Activated CD8-positive, alpha-beta T cell treated with anti-CD3 and anti-CD28 coated beads for 36 hours (primary cell): ENCODE measurements around the gene VAV2. TPM values are rescaled to one million over a fixed set of nuclear protein-coding genes. Genes with fewer than 3 reads are reported as not detected.

ENCODE experiments used
- ATAC-seq: fragments of 200-7000 bp; cut with Tn5 transposase; one replicate; pipeline ENCODE4 v1.10.0; 2021; ENCODE audit warnings: mild to moderate bottlenecking, moderate library complexity
- CTCF ChIA-PET: fragments of 350-600 bp; sonication (Branson Sonifier 250); formaldehyde crosslinking; loops from one replicate; lab custom pipeline; 2021; ENCODE audit warnings: antibody characterized with exemption; lab: Charles Lee
- POLR2A ChIA-PET: fragments of 350-600 bp; sonication (Branson Sonifier 250); formaldehyde crosslinking; loops from one replicate; lab custom pipeline; 2021; ENCODE audit warnings: antibody characterized with exemption; lab: Charles Lee
- DNase-seq: peaks from one replicate; pipeline ENCODE4 v3.0.0-alpha.2; 2020
- H3K27ac Mint-ChIP-seq: one replicate; pipeline ENCODE4 v1.8.0; 2021; ENCODE audit warnings: mild to moderate bottlenecking, mixed read lengths
- H3K27me3 Mint-ChIP-seq: one replicate; pipeline ENCODE4 v1.8.0; 2021; ENCODE audit warnings: mixed read lengths
- H3K36me3 Mint-ChIP-seq: one replicate; pipeline ENCODE4 v1.8.0; 2021; ENCODE audit warnings: low read depth, mixed read lengths
- H3K4me1 Mint-ChIP-seq: one replicate; pipeline ENCODE4 v1.8.0; 2021; ENCODE audit warnings: low read depth, mixed read lengths
- H3K4me3 Mint-ChIP-seq: one replicate; pipeline ENCODE4 v1.8.0; 2021; ENCODE audit warnings: mild to moderate bottlenecking, moderate library complexity, mixed read lengths
- H3K9me3 Mint-ChIP-seq: one replicate; pipeline ENCODE4 v1.8.0; 2021; ENCODE audit warnings: mixed read lengths
- CTCF ChIP-seq: fragments of 200-600 bp; IDR thresholded peaks from one replicate; pipeline ENCODE4 v1.8.0; 2022; ENCODE audit warnings: antibody characterized with exemption, mild to moderate bottlenecking
- intact Hi-C: fragments of 100-400 bp; cut with micrococcal nuclease; formaldehyde crosslinking; loops from one replicate; pipeline ENCODE4 v1.10.0; 2022
- total RNA-seq, 2 experiments: library from RNA; stranded (reverse); gene quantifications; one replicate each; pipeline ENCODE4 v1.2.3, GENCODE V29; 2021

The VAV2 gene
- total RNA-seq, 2 experiments from 2014 or later = 5.1 to 5.4 TPM

- H3K27me3 Mint-ChIP-seq = peaks cover 2% of the 10 kb centered on the region
- DNase-seq = no peak
- H3K27ac Mint-ChIP-seq = no peak overlapping the region
- POLR2A ChIA-PET = no interaction called here
- CTCF ChIA-PET = interaction anchor here (0.6 to 2.2 kb wide), 3 partner anchors 11 to 1487 kb away, joined by 3 to 7 read pairs (median 7); no protein-coding TSS in a partner anchor
- no peaks in the 10 kb centered on the region for H3K36me3 Mint-ChIP-seq
- H3K9me3 Mint-ChIP-seq = no peaks in the 10 kb centered on the region
- intact Hi-C loops = no loop called here
- no peak for TF ChIP-seq CTCF
- no peak overlapping the region for H3K4me3 Mint-ChIP-seq
- ATAC-seq = no peak
- no peaks in the 10 kb centered on the region for H3K4me1 Mint-ChIP-seq
Measured at GRCh38 chr9:134004131-134004873, 12.2 kb upstream of the VAV2 start.

- Mint-ChIP-seq H3K4me3 (no peak overlapping the region), H3K27ac (no peak overlapping the region), H3K27me3 (peaks cover 2% of the 10 kb centered on the region), H3K9me3 (no peaks in the 10 kb centered on the region), H3K4me1 (no peaks in the 10 kb centered on the region), H3K36me3 (no peaks in the 10 kb centered on the region)
- ATAC-seq = no peak
- ChIA-PET POLR2A (no interaction called here), CTCF (no interaction called here)
- intact Hi-C loops = no loop called here
- TF ChIP-seq CTCF = no peak
- DNase-seq = no peak
Measured at GRCh38 chr9:134003237-134003636, 11.1 kb upstream of the VAV2 start.

GRCh38 chr9:134002796-134003195 is 10.7 kb upstream of the VAV2 start:
- Mint-ChIP-seq H3K36me3 (no peaks in the 10 kb centered on the region), H3K4me1 (no peaks in the 10 kb centered on the region), H3K27me3 (peaks cover 2% of the 10 kb centered on the region), H3K4me3 (no peak overlapping the region), H3K27ac (no peak overlapping the region), H3K9me3 (no peaks in the 10 kb centered on the region)
- POLR2A ChIA-PET = interaction anchor here (1.3 kb wide), 1 partner anchor 9 kb away, joined by 5 read pairs; no protein-coding TSS in a partner anchor
- TF ChIP-seq CTCF = no peak
- DNase-seq = no peak
- CTCF ChIA-PET = no interaction called here
- intact Hi-C loops = no loop called here
- no peak for ATAC-seq

GRCh38 chr9:133999851-134000265 is 7.7 kb upstream of the VAV2 start:
- Mint-ChIP-seq H3K9me3 (no peaks in the 10 kb centered on the region), H3K4me1 (no peaks in the 10 kb centered on the region), H3K27ac (no peak overlapping the region), H3K36me3 (no peaks in the 10 kb centered on the region), H3K27me3 (peaks cover 2% of the 10 kb centered on the region), H3K4me3 (no peak overlapping the region)
- no peak for ATAC-seq
- CTCF ChIA-PET = no interaction called here
- no peak for DNase-seq
- TF ChIP-seq CTCF = no peak
- POLR2A ChIA-PET = no interaction called here
- intact Hi-C loops = no loop called here

- TF ChIP-seq CTCF = no peak
- intact Hi-C loops = no loop called here
- Mint-ChIP-seq H3K9me3 (no peaks in the 10 kb centered on the region), H3K4me1 (no peaks in the 10 kb centered on the region), H3K36me3 (no peaks in the 10 kb centered on the region), H3K27ac (no peak overlapping the region), H3K27me3 (peaks cover 2% of the 10 kb centered on the region), H3K4me3 (no peak overlapping the region)
- ChIA-PET CTCF (no interaction called here), POLR2A (no interaction called here)
- no peak for DNase-seq
- no peak for ATAC-seq
Measured at GRCh38 chr9:133998915-133999595, 6.9 kb upstream of the VAV2 start.
